AG09309 (cell line): Measurements from ENCODE around the gene OR5AN1.
"Not testable (repeated sequence)": the region's sequence is repeated elsewhere in the genome, so short reads cannot be mapped to it uniquely, and the experiment has no call there.

Source experiments
- DNase-seq: peaks from one replicate; pipeline ENCODE4 v3.0.0-alpha.2; 2010; ENCODE audit warnings: low read depth
- H3K4me3 ChIP-seq: 2 replicates; pipeline ENCODE4 v1.5.1; 2011; ENCODE audit warnings: mild to moderate bottlenecking, low read depth, low read length, moderate library complexity; ENCODE audit not compliant: control insufficient read depth
- TF ChIP-seq, protein P1 (sequence below): IDR thresholded peaks from 2 replicates; pipeline ENCODE4 v1.5.1; 2011; ENCODE audit warnings: mild to moderate bottlenecking, low read depth, low read length, inconsistent platforms; ENCODE audit not compliant: insufficient read depth, control insufficient read depth; ENCODE audit errors: missing control alignments

The OR5AN1 gene, protein sequence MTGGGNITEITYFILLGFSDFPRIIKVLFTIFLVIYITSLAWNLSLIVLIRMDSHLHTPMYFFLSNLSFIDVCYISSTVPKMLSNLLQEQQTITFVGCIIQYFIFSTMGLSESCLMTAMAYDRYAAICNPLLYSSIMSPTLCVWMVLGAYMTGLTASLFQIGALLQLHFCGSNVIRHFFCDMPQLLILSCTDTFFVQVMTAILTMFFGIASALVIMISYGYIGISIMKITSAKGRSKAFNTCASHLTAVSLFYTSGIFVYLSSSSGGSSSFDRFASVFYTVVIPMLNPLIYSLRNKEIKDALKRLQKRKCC

GRCh38 chr11:59358595-59358994 is at the start of gene OR5AN1:
OR5AN1 (plus strand) TSS chr11:59358895; CDS start chr11:59364459, 5,564 bp downstream.
- TF ChIP-seq, protein P1, sequence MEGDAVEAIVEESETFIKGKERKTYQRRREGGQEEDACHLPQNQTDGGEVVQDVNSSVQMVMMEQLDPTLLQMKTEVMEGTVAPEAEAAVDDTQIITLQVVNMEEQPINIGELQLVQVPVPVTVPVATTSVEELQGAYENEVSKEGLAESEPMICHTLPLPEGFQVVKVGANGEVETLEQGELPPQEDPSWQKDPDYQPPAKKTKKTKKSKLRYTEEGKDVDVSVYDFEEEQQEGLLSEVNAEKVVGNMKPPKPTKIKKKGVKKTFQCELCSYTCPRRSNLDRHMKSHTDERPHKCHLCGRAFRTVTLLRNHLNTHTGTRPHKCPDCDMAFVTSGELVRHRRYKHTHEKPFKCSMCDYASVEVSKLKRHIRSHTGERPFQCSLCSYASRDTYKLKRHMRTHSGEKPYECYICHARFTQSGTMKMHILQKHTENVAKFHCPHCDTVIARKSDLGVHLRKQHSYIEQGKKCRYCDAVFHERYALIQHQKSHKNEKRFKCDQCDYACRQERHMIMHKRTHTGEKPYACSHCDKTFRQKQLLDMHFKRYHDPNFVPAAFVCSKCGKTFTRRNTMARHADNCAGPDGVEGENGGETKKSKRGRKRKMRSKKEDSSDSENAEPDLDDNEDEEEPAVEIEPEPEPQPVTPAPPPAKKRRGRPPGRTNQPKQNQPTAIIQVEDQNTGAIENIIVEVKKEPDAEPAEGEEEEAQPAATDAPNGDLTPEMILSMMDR, result no peak

GRCh38 chr11:59335001-59335400 is 23.7 kb upstream of the OR5AN1 start:
- TF ChIP-seq, protein P1, result no peak
- no peak overlapping the region for H3K4me3 ChIP-seq
- DNase-seq, result no peak

More at GRCh38 chr11:59358595-59358994, at the start of gene OR5AN1:
- H3K4me3 ChIP-seq, result no peak within 1 kb of the TSS
- no peak for DNase-seq

- TF ChIP-seq, protein P1, result no peak
- H3K4me3 ChIP-seq, result no peak overlapping the region
- no peak for DNase-seq
Observed at GRCh38 chr11:59336176-59336575, 22.5 kb upstream of the OR5AN1 start.

GRCh38 chr11:59336931-59337330 is 21.8 kb upstream of the OR5AN1 start:
- DNase-seq, result no peak
- TF ChIP-seq, protein P1, result no peak
- no peak overlapping the region for H3K4me3 ChIP-seq

DNA sequence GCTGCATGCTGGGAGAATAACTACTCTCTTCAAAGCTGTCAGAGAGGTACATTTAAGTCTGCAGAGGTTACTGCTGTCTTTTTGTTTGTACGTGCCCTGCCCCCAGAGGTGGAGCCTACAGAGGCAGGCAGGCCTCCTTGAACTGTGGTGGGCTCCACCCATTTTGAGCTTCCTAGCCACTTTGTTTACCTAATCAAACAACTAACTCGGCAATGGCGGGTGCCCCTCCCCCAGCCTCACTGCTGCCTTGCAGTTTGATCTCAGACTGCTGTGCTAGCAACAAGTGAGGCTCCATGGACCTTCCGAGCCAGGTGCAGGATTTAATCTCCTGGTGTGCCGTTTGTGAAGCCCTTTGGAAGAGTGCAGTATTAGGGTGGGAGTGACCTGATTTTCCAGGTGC is 9.0 kb upstream of the OR5AN1 start:
- not testable (repeated sequence) for DNase-seq, H3K4me3 ChIP-seq

DNA sequence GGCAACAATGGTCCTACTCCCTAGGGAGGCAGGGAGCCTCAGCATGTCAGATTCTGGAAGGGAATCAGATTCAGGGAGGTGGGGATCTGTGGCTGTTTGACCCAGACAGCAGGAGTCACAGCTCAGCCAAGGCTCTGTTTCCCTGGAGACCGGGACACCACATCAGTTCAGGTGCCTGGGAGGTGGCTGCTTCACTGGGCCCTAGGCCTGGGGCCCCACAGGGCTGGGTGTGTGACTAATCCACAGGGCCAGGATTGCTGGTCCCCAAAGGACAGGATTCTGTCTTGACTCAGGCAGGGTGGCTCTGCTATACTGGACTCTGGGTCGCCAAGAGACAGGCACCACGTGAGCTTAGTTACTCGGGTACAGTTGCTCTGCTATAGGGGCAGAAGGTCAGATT is 3.5 kb upstream of the OR5AN1 start:
- no peak for DNase-seq
- TF ChIP-seq, protein P1, result no peak

GRCh38 chr11:59356561-59356960 is 2.1 kb upstream of the OR5AN1 start:
- no peak for DNase-seq
- no peak overlapping the region for H3K4me3 ChIP-seq
- TF ChIP-seq, protein P1, result no peak

More for the DNA sequence above, 3.5 kb upstream of the OR5AN1 start:
- H3K4me3 ChIP-seq, result no peak overlapping the region
